ENCODE data around the gene NELL1.

DNA sequence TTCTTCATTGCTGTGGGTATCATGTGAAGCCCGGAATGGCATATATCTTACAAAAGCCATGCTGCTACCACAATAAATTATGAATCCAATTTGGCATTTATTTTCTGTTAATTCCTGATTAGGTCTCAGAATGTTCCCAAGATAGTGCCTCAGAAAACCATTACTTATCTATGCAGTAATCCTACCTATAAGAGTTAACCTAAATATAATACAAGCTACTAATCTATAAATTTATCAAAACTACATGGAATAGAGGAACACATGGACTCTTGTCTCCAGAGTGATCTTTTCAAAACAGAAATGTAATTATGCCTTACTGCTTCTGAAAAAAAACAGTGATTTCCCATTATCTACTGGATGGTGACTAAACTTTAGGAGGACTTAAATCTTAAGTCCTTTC lies 835.7 kb downstream of the NELL1 start:
- TF ChIP-seq POLR2A (IDR thresholded peaks at IDR 0.05; ENCODE audit: low read depth, low read length), result no peak
- no peak for TF ChIP-seq TAF1 (IDR thresholded peaks at IDR 0.05; ENCODE audit: low read depth, low read length)
- no peak for TF ChIP-seq POLR2AphosphoS5 (IDR thresholded peaks at IDR 0.05; ENCODE audit: low read depth, low read length)
- no peak for TF ChIP-seq POU2F2 (IDR thresholded peaks at IDR 0.05; ENCODE audit: low read depth, low read length)
